Amniotic stem cell (primary cell): ENCODE data around the gene OR1E2.
"Not testable (repeated sequence)": the region's sequence is repeated elsewhere in the genome, so short reads cannot be mapped to it uniquely, and the experiment has no call there.

ENCODE experiments used
- DNase-seq: peaks from one replicate; lab custom pipeline; 2025; lab: John Stamatoyannopoulos, UW

The OR1E2 gene

DNA sequence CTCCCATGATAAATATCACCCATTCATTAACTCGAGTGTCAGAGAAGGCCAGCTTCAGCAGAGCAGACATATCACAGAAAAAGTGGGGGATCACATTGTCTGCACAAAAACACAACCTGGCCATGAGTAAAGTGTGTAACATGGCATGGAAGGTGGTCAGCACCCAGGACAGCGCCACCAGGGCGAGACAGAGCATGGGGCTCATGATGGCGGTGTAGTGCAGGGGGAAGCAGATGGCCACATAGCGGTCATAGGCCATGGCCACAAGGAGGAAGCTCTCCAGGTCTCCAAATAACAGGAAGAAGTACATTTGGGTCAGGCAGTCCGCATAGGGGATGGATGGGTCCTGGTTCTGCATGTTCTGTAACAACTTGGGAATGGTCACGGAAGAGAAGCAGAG is 35.8 kb downstream of the OR1E2 start:
- not testable (repeated sequence) for DNase-seq

GRCh38 chr17:3389791-3390190 is 43.9 kb downstream of the OR1E2 start:
- DNase-seq = no peak

DNA sequence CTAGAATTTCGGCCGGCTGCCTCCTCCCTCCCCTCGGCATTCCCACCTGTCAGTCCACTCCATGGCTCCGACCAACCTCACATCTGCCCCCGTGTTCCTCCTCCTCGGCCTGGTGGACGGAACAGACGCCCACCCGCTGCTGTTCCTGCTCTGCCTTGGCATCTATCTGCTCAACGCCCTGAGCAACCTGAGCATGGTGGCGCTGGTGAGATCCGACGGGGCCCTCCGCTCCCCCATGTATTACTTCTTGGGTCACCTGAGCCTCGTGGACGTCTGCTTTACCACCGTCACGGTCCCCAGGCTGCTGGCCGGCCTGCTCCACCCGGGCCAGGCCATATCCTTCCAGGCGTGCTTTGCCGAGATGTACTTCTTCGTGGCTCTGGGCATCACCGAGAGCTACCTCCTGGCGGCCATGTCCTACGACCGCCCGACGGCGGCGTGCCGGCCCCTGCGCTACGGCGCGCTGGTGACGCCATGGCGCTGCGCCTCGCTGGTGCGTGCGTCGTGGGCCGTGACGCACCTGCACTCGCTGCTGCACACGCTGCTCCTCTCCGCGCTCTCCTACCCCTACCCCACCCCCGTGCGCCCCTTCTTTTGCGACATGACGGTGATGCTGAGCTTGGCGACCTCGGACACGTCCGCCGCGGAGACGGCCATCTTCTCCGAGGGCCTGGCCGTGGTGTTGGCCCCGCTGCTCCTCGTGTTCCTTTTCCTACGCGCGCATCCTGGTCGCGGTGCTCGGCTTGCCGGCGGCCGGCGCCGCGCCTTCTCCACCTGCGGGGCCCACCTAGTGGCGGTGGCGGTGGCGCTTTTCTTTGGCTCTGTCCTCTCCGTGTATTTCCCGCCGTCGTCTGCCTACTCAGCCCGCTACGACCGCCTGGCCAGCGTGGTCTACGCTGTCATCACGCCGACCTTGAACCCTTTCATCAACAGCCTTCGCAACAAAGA is 47.5 kb downstream of the OR1E2 start, which contains the start of gene OR3A2:
TSS of gene OR3A2 (minus strand) at position 440 of the 948 bp plus-strand sequence.
- no peak for DNase-seq
